Measurements from ENCODE around the gene EML4. TPM values are rescaled to one million over a fixed set of nuclear protein-coding genes. Genes with fewer than 3 reads are reported as not detected.

Gene EML4
- total and polyA plus RNA-seq, 2 of the 13 experiments (the other 11 are each of a cell fraction or from before 2014, with no cell fraction given) = 243 to 476 TPM

DNA sequence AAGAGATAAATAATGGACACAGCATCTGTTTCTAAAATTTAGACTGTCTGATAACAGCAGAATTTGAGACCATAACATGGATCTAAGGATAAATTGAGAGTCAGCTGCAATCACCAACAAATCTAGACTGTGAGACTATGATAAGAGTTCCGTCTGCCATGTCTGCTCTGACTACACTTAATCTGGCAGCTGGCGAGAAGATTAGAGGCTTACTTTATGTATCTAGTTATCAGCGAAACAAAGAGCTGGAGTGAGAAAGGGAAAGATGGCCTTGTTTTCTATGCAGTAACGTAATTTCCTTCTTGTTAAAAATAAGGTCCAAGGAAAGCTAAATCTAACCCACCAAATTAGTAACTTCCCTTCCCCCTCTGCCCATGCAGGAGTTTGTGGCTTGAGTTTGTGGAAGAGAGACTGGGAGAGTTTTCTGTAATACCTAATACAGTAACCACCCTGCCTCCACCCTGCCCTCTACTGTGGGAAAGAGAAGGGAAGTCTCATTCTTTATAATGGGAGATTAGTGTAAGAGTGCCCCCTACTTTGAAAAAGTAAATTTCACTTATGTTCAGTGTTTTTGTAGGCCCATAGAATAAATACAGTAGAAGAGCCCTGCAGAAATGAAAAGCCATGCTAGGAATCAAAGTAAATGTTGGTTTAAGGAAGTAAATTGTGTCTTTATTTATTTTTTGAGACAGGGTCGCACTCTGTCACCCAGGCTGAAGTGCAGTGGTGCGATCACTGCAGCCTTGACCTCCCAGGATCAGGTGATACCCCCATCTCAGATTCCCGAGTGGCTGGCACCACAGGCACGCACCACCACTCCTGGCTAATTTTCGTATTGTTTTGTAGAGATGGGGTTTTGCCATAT is 27.5 kb downstream of the EML4 start (continued):
- TF ChIP-seq ZBTB42 (CRISPR knock-in tag; IDR thresholded peaks at IDR 0.05) (0 out of 2 replicates have a peak, but pooled peaks have one; percentile 41), ZSCAN25 (CRISPR knock-in tag; IDR thresholded peaks at IDR 0.05) (no peak; the same call in 1 of the 2 replicates), FOSL1 (CRISPR knock-in tag; IDR thresholded peaks at IDR 0.05; ENCODE audit: borderline replicate concordance) (no peak), CHD4 (IDR thresholded peaks at IDR 0.05; ENCODE audit: borderline replicate concordance, low read length) (0 out of 2 replicates have a peak, but pooled peaks have one; percentile 52), ZNF713 (CRISPR knock-in tag; IDR thresholded peaks at IDR 0.05) (no peak), NFIB (CRISPR knock-in tag; IDR thresholded peaks at IDR 0.05; ENCODE audit: borderline replicate concordance) (no peak), HCFC1 (IDR thresholded peaks at IDR 0.05; ENCODE audit: low read depth, low read length) (no peak), ZMYM3 (CRISPR knock-in tag; IDR thresholded peaks at IDR 0.05) (peak; percentile 43; the same call in 1 of the 2 replicates), FOSL2 (CRISPR knock-in tag; IDR thresholded peaks at IDR 0.05) (peak; percentile 77), SOX5 (CRISPR knock-in tag; IDR thresholded peaks at IDR 0.05; ENCODE audit: borderline replicate concordance) (peak; percentile 70), MAFG (CRISPR knock-in tag; IDR thresholded peaks at IDR 0.05) (no peak), PLRG1 (conservative IDR thresholded peaks at IDR 0.05) (no peak), HNRNPK (IDR thresholded peaks at IDR 0.05; ENCODE audit: low read depth, low read length, poor library complexity, severe bottlenecking) (no peak), ZNF7 (CRISPR knock-in tag; IDR thresholded peaks at IDR 0.05) (no peak), SATB2 (CRISPR knock-in tag; IDR thresholded peaks at IDR 0.05) (no peak), ZNF496 (CRISPR knock-in tag; IDR thresholded peaks at IDR 0.05; ENCODE audit: insufficient replicate concordance) (no peak), SALL2 (CRISPR knock-in tag; IDR thresholded peaks at IDR 0.05) (0 out of 2 replicates have a peak, but pooled peaks have one; percentile 8), RNF2 (conservative IDR thresholded peaks at IDR 0.05; ENCODE audit: low read depth) (no peak), STAG1 (CRISPR knock-in tag; IDR thresholded peaks at IDR 0.05) (peak; percentile 74), FIP1L1 (IDR thresholded peaks at IDR 0.05; ENCODE audit: borderline replicate concordance, insufficient read depth, low read depth, low read length) (no peak), ZNF589 (CRISPR knock-in tag; conservative IDR thresholded peaks at IDR 0.05) (0 out of 2 replicates have a peak, but pooled peaks have one; percentile 50), HNF4A (CRISPR knock-in tag; IDR thresholded peaks at IDR 0.05) (peak; percentile 94)
- TF ChIP-seq, protein P1, sequence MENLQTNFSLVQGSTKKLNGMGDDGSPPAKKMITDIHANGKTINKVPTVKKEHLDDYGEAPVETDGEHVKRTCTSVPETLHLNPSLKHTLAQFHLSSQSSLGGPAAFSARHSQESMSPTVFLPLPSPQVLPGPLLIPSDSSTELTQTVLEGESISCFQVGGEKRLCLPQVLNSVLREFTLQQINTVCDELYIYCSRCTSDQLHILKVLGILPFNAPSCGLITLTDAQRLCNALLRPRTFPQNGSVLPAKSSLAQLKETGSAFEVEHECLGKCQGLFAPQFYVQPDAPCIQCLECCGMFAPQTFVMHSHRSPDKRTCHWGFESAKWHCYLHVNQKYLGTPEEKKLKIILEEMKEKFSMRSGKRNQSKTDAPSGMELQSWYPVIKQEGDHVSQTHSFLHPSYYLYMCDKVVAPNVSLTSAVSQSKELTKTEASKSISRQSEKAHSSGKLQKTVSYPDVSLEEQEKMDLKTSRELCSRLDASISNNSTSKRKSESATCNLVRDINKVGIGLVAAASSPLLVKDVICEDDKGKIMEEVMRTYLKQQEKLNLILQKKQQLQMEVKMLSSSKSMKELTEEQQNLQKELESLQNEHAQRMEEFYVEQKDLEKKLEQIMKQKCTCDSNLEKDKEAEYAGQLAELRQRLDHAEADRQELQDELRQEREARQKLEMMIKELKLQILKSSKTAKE (CRISPR knock-in tag; IDR thresholded peaks at IDR 0.05; ENCODE audit: borderline replicate concordance) = peak; percentile 63; the same call in 1 of the 2 replicates
- TF ChIP-seq, protein P2, sequence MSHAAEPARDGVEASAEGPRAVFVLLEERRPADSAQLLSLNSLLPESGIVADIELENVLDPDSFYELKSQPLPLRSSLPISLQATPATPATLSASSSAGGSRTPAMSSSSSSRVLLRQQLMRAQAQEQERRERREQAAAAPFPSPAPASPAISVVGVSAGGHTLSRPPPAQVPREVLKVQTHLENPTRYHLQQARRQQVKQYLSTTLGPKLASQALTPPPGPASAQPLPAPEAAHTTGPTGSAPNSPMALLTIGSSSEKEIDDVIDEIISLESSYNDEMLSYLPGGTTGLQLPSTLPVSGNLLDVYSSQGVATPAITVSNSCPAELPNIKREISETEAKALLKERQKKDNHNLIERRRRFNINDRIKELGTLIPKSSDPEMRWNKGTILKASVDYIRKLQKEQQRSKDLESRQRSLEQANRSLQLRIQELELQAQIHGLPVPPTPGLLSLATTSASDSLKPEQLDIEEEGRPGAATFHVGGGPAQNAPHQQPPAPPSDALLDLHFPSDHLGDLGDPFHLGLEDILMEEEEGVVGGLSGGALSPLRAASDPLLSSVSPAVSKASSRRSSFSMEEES (CRISPR knock-in tag; IDR thresholded peaks at IDR 0.05) = peak; percentile 79; the same call in 1 of the 2 replicates
- TF ChIP-seq, protein P3, sequence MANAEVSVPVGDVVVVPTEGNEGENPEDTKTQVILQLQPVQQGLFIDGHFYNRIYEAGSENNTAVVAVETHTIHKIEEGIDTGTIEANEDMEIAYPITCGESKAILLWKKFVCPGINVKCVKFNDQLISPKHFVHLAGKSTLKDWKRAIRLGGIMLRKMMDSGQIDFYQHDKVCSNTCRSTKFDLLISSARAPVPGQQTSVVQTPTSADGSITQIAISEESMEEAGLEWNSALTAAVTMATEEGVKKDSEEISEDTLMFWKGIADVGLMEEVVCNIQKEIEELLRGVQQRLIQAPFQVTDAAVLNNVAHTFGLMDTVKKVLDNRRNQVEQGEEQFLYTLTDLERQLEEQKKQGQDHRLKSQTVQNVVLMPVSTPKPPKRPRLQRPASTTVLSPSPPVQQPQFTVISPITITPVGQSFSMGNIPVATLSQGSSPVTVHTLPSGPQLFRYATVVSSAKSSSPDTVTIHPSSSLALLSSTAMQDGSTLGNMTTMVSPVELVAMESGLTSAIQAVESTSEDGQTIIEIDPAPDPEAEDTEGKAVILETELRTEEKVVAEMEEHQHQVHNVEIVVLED (CRISPR knock-in tag; IDR thresholded peaks at IDR 0.05; ENCODE audit: borderline replicate concordance) = peak; percentile 47; the same call in 1 of the 2 replicates

All from HepG2 (cell line).